B cell (primary cell): ENCODE results near the gene GORAB.

Source experiments
- EZH2 ChIP-seq: IDR thresholded peaks from 2 replicates; pipeline ENCODE4 v1.6.1; 2012; ENCODE audit warnings: borderline replicate concordance, low read depth, mild to moderate bottlenecking, moderate library complexity, low read length; ENCODE audit not compliant: insufficient read depth, poor library complexity, severe bottlenecking
- TF ChIP-seq, protein P1 (sequence below): fragments of 200-600 bp; IDR thresholded peaks from one replicate; pipeline ENCODE4 v1.8.0; 2022; ENCODE audit warnings: antibody characterized with exemption, mild to moderate bottlenecking

DNA sequence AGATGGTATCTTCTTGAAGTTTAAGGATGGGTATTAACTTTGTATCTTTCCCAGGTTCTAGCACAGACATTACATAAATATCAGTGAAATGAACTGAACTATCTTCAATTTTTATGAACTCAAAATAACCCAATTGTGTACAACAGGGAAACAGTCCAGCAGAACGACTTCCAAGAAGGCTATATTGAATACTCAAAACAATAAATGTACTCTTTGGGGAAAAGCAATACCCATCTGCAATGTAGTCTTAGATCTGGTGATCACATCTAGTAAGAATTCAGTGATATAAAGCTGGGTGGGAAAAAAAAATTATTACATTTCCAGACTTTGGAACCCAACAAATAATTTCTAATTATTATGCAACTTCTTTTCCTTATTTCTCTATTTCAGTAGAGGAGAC is 33.1 kb upstream of the GORAB start:
- TF ChIP-seq, protein P1, sequence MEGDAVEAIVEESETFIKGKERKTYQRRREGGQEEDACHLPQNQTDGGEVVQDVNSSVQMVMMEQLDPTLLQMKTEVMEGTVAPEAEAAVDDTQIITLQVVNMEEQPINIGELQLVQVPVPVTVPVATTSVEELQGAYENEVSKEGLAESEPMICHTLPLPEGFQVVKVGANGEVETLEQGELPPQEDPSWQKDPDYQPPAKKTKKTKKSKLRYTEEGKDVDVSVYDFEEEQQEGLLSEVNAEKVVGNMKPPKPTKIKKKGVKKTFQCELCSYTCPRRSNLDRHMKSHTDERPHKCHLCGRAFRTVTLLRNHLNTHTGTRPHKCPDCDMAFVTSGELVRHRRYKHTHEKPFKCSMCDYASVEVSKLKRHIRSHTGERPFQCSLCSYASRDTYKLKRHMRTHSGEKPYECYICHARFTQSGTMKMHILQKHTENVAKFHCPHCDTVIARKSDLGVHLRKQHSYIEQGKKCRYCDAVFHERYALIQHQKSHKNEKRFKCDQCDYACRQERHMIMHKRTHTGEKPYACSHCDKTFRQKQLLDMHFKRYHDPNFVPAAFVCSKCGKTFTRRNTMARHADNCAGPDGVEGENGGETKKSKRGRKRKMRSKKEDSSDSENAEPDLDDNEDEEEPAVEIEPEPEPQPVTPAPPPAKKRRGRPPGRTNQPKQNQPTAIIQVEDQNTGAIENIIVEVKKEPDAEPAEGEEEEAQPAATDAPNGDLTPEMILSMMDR, result no peak
- no peak for TF ChIP-seq EZH2
